Gastrocnemius medialis (tissue), 4 donors: ENCODE data around the gene TEX48. TPM values are rescaled to one million over a fixed set of nuclear protein-coding genes. Genes with fewer than 3 reads are reported as not detected.

Experiments
- ATAC-seq, 2 donors: fragments of 150-250 bp; one replicate each; pipeline ENCODE4 v1.9.1; 2016
- DNase-seq, 2 donors: peaks; one replicate each; pipeline ENCODE4 v3.0.0-alpha.2; 2019
- H3K27ac ChIP-seq, 4 donors: fragments of 200-600 bp; sonication (generic); 1 replicate in 1 of 4; 2 replicates in 3 of 4; pipeline ENCODE4 v1.5.1; 2016 to 2018; ENCODE audit warnings: mild to moderate bottlenecking in 2 of 4, moderate library complexity in 1 of 4
- H3K27me3 ChIP-seq, 3 donors: fragments of 200-600 bp; sonication (generic) in 2 of 3; 1 replicate in 1 of 3; 2 replicates in 2 of 3; pipeline versions ENCODE4 v1.5.1 to v1.6.0; 2016 to 2019; ENCODE audit warnings: mild to moderate bottlenecking in 1 of 3, moderate library complexity in 1 of 3
- H3K36me3 ChIP-seq, 2 donors: fragments of 200-600 bp; sonication (generic) in 1 of 2; one replicate each; pipeline ENCODE4 v1.5.1; 2017 to 2018
- H3K4me1 ChIP-seq, 2 donors: fragments of 200-600 bp; sonication (generic) in 1 of 2; one replicate each; pipeline ENCODE4 v1.5.1; 2016 to 2017; ENCODE audit warnings: mild to moderate bottlenecking in 2 of 2
- H3K4me3 ChIP-seq, 4 donors: fragments of 200-600 bp; sonication (generic) in 3 of 4; 1 replicate in 1 of 4; 2 replicates in 3 of 4; pipeline ENCODE4 v1.5.1; 2016 to 2019; ENCODE audit warnings: mild to moderate bottlenecking in 2 of 4
- H3K9me3 ChIP-seq, 3 donors: fragments of 200-600 bp; sonication (generic) in 2 of 3; 1 replicate in 1 of 3; 2 replicates in 2 of 3; pipeline ENCODE4 v1.5.1; 2016 to 2019
- CTCF ChIP-seq, 5 experiments: fragments of 450-650 bp in 3 of 5; fragments of 200-600 bp in 2 of 5; sonication (generic) in 2 of 5; IDR thresholded peaks in 4 of 5; conservative IDR thresholded peaks in 1 of 5; 1 replicate in 4 of 5; 2 replicates in 1 of 5; pipeline ENCODE4 v1.5.1; 2016 to 2019; ENCODE audit warnings: antibody characterized with exemption in 5 of 5, mild to moderate bottlenecking in 3 of 5, moderate library complexity in 3 of 5
- POLR2A ChIP-seq, 2 donors: fragments of 450-650 bp; IDR thresholded peaks; one replicate each; pipeline ENCODE4 v1.6.1; 2017; ENCODE audit warnings: antibody characterized with exemption in 2 of 2, mild to moderate bottlenecking in 2 of 2, moderate library complexity in 2 of 2
- in situ Hi-C, 4 donors: fragments of 200-750 bp; cut with MboI; loops; one replicate each; pipeline versions ENCODE4 v1.15.0 to v1.8.0; 2017; ENCODE audit warnings: low sequenced_read_pairs in 4 of 4
- intact Hi-C: fragments of 100-400 bp; cut with DNase I; formaldehyde crosslinking; loops from one replicate; pipeline ENCODE4 v1.15.1; 2023; ENCODE audit warnings: low total_unique reads
- total RNA-seq, 4 donors: library from RNA; depleted of rRNA; stranded (reverse); fragments of >200 nt; gene quantifications; one replicate each; pipeline versions ENCODE4 v1.1.0 to v1.2.3, GENCODE V29; 2016

The TEX48 gene
- total RNA-seq, 4 donors from 2014 or later = not detected

GRCh38 chr9:114674798-114675540 lies 7.0 kb downstream of the TEX48 start:
- intact Hi-C loops = no loop called here
- Histone ChIP-seq H3K36me3 (no peaks in the 10 kb centered on the region), H3K27ac (no peak overlapping the region), H3K9me3 (no peaks in the 10 kb centered on the region), H3K4me3 (no peak overlapping the region), H3K27me3 (no peaks in the 10 kb centered on the region), H3K4me1 (no peaks in the 10 kb centered on the region)
- in situ Hi-C loops = loop anchor here in 2 of 4 donors (10.0 to 25.0 kb wide), 2 partner anchors 340 to 837 kb away; no protein-coding TSS in a partner anchor
- DNase-seq (no peak), ATAC-seq (no peak)
- TF ChIP-seq CTCF (IDR thresholded peaks at IDR 0.05 in 4 of 5, conservative IDR thresholded peaks at IDR 0.05 in 1 of 5) (no peak), POLR2A (IDR thresholded peaks at IDR 0.05) (no peak)

- in situ Hi-C loops = loop anchor here in 1 of 4 donors (10.0 kb wide), 1 partner anchor 341 kb away; no protein-coding TSS in a partner anchor
- intact Hi-C loops = no loop called here
- TF ChIP-seq POLR2A (IDR thresholded peaks at IDR 0.05) (no peak), CTCF (IDR thresholded peaks at IDR 0.05 in 4 of 5, conservative IDR thresholded peaks at IDR 0.05 in 1 of 5) (no peak)
- no peaks in the 10 kb centered on the region for H3K4me1 ChIP-seq
- DNase-seq (no peak), ATAC-seq (no peak)
- H3K27me3 ChIP-seq = no peaks in the 10 kb centered on the region
- H3K9me3 ChIP-seq = no peaks in the 10 kb centered on the region
- no peaks in the 10 kb centered on the region for H3K36me3 ChIP-seq
- no peak overlapping the region for H3K4me3 ChIP-seq
- H3K27ac ChIP-seq = no peak overlapping the region
Measured at GRCh38 chr9:114674076-114674797, 7.8 kb downstream of the TEX48 start.

- Histone ChIP-seq H3K4me3 (no peak overlapping the region), H3K4me1 (no peaks in the 10 kb centered on the region), H3K36me3 (no peaks in the 10 kb centered on the region), H3K27me3 (no peaks in the 10 kb centered on the region), H3K9me3 (no peaks in the 10 kb centered on the region), H3K27ac (no peak overlapping the region)
- TF ChIP-seq CTCF (IDR thresholded peaks at IDR 0.05 in 4 of 5, conservative IDR thresholded peaks at IDR 0.05 in 1 of 5) (no peak), POLR2A (IDR thresholded peaks at IDR 0.05) (no peak)
- intact Hi-C loops (no loop called here), in situ Hi-C loops (loop anchor here in 1 of 4 donors (10.0 kb wide), 1 partner anchor 343 kb away; no protein-coding TSS in a partner anchor)
- ATAC-seq (no peak), DNase-seq (no peak)
Measured at GRCh38 chr9:114671605-114672004, 10.4 kb downstream of the TEX48 start.

DNA sequence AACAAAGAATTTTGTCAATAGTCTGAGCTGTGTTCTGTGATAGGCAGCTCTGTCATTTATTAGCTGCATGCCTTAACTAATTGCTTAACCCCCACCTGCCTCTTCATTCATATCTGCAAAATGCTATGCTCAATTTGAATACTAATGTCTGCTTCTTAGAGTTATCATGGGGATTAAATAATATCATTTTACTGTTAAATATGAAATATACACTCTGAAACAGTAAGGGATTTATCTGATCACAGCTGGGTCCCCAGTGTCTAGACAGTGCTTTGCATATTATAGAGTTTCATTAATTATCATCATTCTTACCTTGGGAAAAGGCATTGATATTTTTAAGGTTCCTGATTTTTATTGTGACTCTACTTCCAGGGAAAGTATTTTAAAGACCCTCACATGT lies 12.0 kb downstream of the TEX48 start:
- no peak for ATAC-seq
- DNase-seq = no peak
- no peak for TF ChIP-seq CTCF (IDR thresholded peaks at IDR 0.05 in 4 of 5, conservative IDR thresholded peaks at IDR 0.05 in 1 of 5)
- no peak for TF ChIP-seq POLR2A (IDR thresholded peaks at IDR 0.05)
- in situ Hi-C loops (loop anchor here in 1 of 4 donors (10.0 kb wide), 1 partner anchor 345 kb away; no protein-coding TSS in a partner anchor), intact Hi-C loops (loop anchor here (10.0 kb wide), 1 partner anchor 345 kb away; no protein-coding TSS in a partner anchor)
- Histone ChIP-seq H3K4me1 (no peaks in the 10 kb centered on the region), H3K36me3 (no peaks in the 10 kb centered on the region), H3K4me3 (no peak overlapping the region), H3K9me3 (no peaks in the 10 kb centered on the region), H3K27ac (no peak overlapping the region), H3K27me3 (no peaks in the 10 kb centered on the region)
